ENCODE results near the gene TBC1D14. TPM values are rescaled to one million over a fixed set of nuclear protein-coding genes. Genes with fewer than 3 reads are reported as not detected.
A peak's percentile ranks its signal among the peaks of the same experiment; 100 is the strongest.

TBC1D14 gene
- total RNA-seq, 1 experiment from 2014 or later: 50.2 TPM

- no peak overlapping the region for H3K56ac ChIP-seq (ENCODE audit: insufficient read length, low read depth, low read length)
- no peak for DNase-seq
- H3K4ac ChIP-seq (ENCODE audit: low read depth, low read length): no peak overlapping the region
- H2BK15ac ChIP-seq (ENCODE audit: low read depth, low read length): no peak overlapping the region
- no peaks in the 10 kb centered on the region for H3K79me2 ChIP-seq (ENCODE audit: insufficient read depth, low read length)
- WGBS (ENCODE audit: extremely low coverage, insufficient read length, low lambda C conversion rate): no CpG with 5 or more reads among the region's 31 CpGs
- H3K27ac ChIP-seq (ENCODE audit: insufficient read length, low read depth, low read length): no peak overlapping the region
- no peak overlapping the region for H3K9ac ChIP-seq (ENCODE audit: extremely low read depth, insufficient read length, low read length)
- H2BK20ac ChIP-seq (ENCODE audit: low read depth, low read length, poor library complexity, severe bottlenecking): no peak overlapping the region
- no peak overlapping the region for H2BK120ac ChIP-seq (ENCODE audit: low read depth, low read length, poor library complexity, severe bottlenecking)
- no peak overlapping the region for H3K23ac ChIP-seq (ENCODE audit: insufficient read length, low read depth, low read length)
- H3T11ph ChIP-seq (ENCODE audit: low read length): no peak overlapping the region
- no peak overlapping the region for H2BK12ac ChIP-seq (ENCODE audit: insufficient read length, low read depth, low read length)
- H3K27me3 ChIP-seq (ENCODE audit: insufficient read depth, low read length): no peaks in the 10 kb centered on the region
- Mint-ChIP-seq H3K4me3 (no peak overlapping the region), H3K9me3 (no peaks in the 10 kb centered on the region), H3K4me1 (peaks cover 5 to 11% of the 10 kb centered on the region in 2 experiments; a peak in 3 of 4 replicates), H3K27ac (peak overlapping the region in 2 of 3 experiments; percentile 13 to 57; a peak in 3 of 7 replicates), H3K36me3 (ENCODE audit: insufficient read depth in 1 of 3, low read depth in 3 of 3) (peaks cover 9 to 41% (median 34%) of the 10 kb centered on the region in 3 experiments; a peak in 6 of 7 replicates), H3K27me3 (ENCODE audit: low read depth) (no peaks in the 10 kb centered on the region)
- H2AFZ ChIP-seq (ENCODE audit: low read length): no peak overlapping the region
- no peak overlapping the region for H3K14ac ChIP-seq (ENCODE audit: insufficient read depth, low read length)
- no peak overlapping the region for H4K5ac ChIP-seq (ENCODE audit: insufficient read length, low read depth, low read length)
- H3K18ac ChIP-seq (ENCODE audit: insufficient read length, low read depth, low read length): no peak overlapping the region
- TF ChIP-seq, protein P1, sequence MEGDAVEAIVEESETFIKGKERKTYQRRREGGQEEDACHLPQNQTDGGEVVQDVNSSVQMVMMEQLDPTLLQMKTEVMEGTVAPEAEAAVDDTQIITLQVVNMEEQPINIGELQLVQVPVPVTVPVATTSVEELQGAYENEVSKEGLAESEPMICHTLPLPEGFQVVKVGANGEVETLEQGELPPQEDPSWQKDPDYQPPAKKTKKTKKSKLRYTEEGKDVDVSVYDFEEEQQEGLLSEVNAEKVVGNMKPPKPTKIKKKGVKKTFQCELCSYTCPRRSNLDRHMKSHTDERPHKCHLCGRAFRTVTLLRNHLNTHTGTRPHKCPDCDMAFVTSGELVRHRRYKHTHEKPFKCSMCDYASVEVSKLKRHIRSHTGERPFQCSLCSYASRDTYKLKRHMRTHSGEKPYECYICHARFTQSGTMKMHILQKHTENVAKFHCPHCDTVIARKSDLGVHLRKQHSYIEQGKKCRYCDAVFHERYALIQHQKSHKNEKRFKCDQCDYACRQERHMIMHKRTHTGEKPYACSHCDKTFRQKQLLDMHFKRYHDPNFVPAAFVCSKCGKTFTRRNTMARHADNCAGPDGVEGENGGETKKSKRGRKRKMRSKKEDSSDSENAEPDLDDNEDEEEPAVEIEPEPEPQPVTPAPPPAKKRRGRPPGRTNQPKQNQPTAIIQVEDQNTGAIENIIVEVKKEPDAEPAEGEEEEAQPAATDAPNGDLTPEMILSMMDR (conservative IDR thresholded peaks at IDR 0.05): no peak
- no peak overlapping the region for H2BK5ac ChIP-seq (ENCODE audit: insufficient read length, low read length)
- no peaks in the 10 kb centered on the region for H3K23me2 ChIP-seq (ENCODE audit: insufficient read length, low read depth, low read length, poor library complexity, severe bottlenecking)
- no peaks in the 10 kb centered on the region for H3K79me1 ChIP-seq (ENCODE audit: insufficient read depth, low read depth, low read length, poor library complexity, severe bottlenecking)
- H3K4me2 ChIP-seq (ENCODE audit: insufficient read depth, insufficient read length, low read length): no peak overlapping the region
- no peak overlapping the region for H4K8ac ChIP-seq (replicated peaks; ENCODE audit: insufficient read length, low read depth, low read length)
- no peaks in the 10 kb centered on the region for H3K4me1 ChIP-seq (ENCODE audit: insufficient read depth, low read length)
- no peak overlapping the region for H4K91ac ChIP-seq (ENCODE audit: insufficient read length, low read depth, low read length)
- no peaks in the 10 kb centered on the region for H3K9me3 ChIP-seq (ENCODE audit: control insufficient read depth, low read depth, low read length)
- H2AK5ac ChIP-seq (ENCODE audit: insufficient read length, low read length): no peak overlapping the region
- no peaks in the 10 kb centered on the region for H4K20me1 ChIP-seq (ENCODE audit: control insufficient read depth, insufficient read depth, insufficient read length)
These were observed 145.7 kb downstream of the TBC1D14 start for GRCh38 chr4:7055111-7055989.
